GM20000 (cell line): ENCODE measurements around the gene TCN1.
"Not testable (repeated sequence)": the region's sequence is repeated elsewhere in the genome, so short reads cannot be mapped to it uniquely, and the experiment has no call there.

Source experiments
- DNase-seq: peaks from one replicate; pipeline ENCODE4 v3.0.0; 2012; ENCODE audit warnings: low spot score
- TF ChIP-seq, protein P1 (sequence below): IDR thresholded peaks from 2 replicates; pipeline ENCODE4 v1.5.1; 2012; ENCODE audit warnings: mild to moderate bottlenecking, control low read depth; ENCODE audit errors: extremely low read depth, missing control alignments

The TCN1 gene, protein sequence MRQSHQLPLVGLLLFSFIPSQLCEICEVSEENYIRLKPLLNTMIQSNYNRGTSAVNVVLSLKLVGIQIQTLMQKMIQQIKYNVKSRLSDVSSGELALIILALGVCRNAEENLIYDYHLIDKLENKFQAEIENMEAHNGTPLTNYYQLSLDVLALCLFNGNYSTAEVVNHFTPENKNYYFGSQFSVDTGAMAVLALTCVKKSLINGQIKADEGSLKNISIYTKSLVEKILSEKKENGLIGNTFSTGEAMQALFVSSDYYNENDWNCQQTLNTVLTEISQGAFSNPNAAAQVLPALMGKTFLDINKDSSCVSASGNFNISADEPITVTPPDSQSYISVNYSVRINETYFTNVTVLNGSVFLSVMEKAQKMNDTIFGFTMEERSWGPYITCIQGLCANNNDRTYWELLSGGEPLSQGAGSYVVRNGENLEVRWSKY

DNA sequence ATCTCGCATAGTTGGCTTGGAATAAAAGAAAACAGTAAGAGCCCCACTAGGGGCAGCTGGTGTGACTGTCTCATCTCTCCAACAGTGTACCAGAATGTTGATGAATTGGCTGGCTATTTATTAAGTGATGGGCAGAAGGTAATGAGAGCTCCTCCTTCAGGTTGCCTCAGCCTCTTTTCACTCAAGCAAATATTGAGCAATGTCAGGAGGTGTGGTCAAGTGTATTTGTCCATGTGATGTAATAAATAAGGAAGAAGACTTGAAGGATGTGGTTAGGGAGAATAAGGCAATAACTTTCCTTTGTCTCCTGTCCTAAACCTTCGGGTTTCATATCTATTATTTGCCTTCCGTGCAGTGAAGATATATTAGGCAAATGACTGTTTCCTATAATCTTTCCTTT is at the start of gene TCN1:
Gene TCN1, minus strand, starts transcription at position 91 of the 400 bp plus-strand sequence. Its CDS starts 17 bp downstream, at position 74.
- DNase-seq = no peak

DNA sequence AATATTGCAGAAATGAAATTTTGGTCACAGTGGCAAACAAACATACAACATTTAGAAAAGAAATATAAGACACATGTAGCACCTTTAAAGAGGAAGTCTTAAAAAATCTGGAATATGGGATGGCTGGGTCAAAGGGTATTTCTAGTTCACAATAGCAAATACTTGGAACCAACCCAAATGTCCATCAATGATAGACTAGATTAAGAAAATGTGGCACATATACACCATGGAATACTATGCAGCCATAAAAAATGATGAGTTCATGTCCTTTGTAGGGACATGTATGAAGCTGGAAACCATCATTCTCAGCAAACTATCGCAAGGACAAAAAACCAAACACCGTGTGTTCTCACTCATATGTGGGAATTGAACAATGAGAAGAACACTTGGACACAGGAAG is 37.3 kb upstream of the TCN1 start:
- not testable (repeated sequence) for DNase-seq

More for the DNA sequence above, at the start of gene TCN1:
- TF ChIP-seq, protein P1, sequence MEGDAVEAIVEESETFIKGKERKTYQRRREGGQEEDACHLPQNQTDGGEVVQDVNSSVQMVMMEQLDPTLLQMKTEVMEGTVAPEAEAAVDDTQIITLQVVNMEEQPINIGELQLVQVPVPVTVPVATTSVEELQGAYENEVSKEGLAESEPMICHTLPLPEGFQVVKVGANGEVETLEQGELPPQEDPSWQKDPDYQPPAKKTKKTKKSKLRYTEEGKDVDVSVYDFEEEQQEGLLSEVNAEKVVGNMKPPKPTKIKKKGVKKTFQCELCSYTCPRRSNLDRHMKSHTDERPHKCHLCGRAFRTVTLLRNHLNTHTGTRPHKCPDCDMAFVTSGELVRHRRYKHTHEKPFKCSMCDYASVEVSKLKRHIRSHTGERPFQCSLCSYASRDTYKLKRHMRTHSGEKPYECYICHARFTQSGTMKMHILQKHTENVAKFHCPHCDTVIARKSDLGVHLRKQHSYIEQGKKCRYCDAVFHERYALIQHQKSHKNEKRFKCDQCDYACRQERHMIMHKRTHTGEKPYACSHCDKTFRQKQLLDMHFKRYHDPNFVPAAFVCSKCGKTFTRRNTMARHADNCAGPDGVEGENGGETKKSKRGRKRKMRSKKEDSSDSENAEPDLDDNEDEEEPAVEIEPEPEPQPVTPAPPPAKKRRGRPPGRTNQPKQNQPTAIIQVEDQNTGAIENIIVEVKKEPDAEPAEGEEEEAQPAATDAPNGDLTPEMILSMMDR = no peak

DNA sequence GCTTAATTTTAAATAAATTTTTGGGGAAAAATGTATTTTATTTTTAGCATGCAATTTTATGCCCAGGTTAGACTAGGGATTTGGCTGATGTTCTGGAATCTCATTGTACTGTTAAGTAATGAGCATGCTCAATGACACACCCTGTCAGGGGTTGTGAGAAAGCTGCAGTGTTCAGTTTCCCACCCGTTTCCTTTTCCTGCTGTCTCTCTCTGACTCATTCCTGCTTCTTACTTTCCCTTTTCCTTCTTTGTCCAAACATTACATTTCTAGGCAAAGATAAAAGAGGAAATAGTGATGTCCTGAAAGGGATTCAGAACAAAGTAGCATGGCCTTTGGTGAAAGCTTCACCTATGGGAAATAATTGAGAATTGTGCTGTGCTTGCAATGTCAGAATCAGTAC is 35.0 kb upstream of the TCN1 start:
- DNase-seq = no peak
- TF ChIP-seq, protein P1 = no peak

DNA sequence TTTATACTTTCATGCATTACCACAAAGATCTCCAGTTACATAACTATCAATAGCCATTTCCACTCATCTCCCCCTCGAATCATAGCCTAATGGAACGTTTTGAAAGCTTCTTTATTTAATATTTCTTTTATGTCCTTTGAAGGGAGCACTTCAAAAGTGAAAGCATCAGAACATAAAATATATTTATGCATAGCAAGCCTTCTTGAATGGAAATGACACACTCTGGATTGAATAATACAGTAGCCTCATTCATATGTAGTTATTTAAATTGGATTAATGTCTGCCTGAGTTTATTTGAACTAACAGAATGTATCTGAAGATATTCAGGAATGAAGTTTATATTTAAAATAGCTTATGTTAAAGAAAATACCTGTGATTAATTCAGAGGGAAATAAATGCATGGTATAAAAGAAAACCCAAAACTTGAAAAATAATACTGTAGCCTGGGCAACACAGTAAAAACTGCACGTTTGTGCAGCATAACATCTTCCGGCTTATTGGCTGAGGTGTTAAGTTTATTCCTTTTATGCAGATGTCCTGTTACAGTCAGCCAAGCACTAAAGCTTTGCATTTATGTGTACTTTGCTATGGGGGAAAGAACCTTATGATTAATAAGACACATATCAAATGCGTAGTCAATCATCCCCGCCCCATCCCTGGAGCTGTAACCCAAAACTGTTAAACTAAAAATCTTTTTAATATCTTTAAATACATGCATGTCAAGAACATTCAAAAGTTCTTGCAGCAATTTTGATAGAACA is 34.3 kb upstream of the TCN1 start:
- TF ChIP-seq, protein P1 = no peak
- no peak for DNase-seq

DNA sequence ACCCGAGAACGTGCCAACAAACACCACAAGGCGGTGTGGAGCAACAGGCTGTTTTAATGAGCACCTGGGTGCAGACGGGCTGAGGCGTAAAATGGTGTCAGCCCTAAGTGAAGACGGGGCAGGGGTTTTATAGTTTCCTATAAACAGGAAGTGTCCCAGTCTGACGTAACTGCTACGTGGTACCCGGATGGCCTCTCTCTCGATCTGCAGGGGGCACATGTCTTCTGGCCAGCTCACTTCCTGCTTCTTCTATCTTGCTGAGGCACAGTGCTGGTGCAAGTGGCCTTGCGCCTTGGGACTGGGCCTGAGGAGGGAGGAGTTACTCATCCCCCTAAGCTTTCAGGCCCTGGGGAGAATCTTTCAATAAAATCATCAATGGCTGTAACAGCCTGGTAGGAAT is 33.2 kb upstream of the TCN1 start:
- TF ChIP-seq, protein P1 = no peak
- DNase-seq = no peak

DNA sequence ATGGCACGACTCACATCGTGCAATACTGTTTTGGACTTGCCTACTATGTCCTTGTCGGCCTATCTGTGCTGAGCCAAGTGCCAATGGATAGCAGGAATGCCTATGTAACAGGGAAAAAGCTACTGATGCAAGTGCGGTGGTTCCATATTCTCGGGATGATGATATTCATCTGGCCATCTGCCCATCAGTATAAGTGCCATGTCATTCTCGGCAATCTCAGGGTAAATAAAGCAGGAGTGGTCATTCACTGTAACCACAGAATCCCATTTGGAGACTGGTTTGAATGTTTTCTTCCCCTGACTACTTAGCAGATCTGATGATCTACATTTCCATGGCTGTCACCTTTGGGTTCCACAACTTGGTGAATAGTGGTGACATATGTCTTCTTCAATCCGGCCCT is 32.4 kb upstream of the TCN1 start:
- TF ChIP-seq, protein P1 = no peak
- DNase-seq = no peak

DNA sequence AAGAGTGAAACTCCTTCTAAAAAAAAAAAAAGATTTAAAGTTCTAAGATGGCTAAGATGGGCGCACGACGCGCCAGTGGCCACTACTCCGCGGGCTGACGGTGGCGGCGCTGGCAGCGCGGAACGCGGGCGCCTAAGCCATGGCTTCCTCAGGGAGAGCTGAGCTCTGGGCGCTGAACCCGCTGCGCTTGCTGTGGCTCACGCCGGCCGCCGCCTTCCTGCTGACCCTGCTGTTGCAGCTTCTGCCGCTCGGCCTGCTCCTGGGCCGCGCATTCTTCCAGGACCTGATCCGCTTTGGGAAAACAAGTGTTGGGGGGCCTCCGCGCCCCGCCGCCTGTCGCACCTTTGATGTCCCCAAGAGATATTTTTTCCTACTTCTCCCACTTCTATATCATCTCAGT is 31.8 kb upstream of the TCN1 start:
- DNase-seq = no peak
- TF ChIP-seq, protein P1 = no peak
